ENCODE measurements around the gene ANO3.

DNA sequence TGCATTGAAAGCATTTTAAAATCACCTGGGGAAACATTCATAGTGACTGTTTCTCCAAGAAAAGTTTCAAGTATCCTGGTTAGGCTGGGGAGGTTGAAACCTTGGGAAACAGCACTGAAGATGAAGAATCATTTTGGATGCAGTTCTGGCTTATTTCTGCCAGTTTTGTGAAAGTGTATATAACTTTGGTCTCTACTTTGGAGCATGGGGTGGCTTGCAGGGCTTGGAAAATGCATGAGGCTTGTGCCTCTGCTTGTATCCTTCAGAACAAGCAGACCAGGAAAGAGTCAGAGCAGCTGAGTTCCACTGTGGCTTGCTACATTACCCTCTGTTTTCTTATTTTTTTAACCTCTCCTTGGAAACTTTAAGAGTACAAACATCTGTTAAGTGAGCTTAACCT is 370.5 kb downstream of the ANO3 start:
- TF ChIP-seq POLR2A (IDR thresholded peaks at IDR 0.05) (no peak), CTCF (IDR thresholded peaks at IDR 0.05) (no peak), POLR2AphosphoS5 (IDR thresholded peaks at IDR 0.05) (no peak), EP300 (IDR thresholded peaks at IDR 0.05) (no peak)

All from gastroesophageal sphincter (tissue), 3 donors.